NCI-H1436 (cell line): Measurements from ENCODE around the gene DRD2.

Source experiments
- DNase-seq: peaks from one replicate; lab custom pipeline; 2025; lab: John Stamatoyannopoulos, UW

Gene DRD2

GRCh38 chr11:113372309-113372708, 102.9 kb downstream of the DRD2 start:
- DNase-seq: no peak

DNA sequence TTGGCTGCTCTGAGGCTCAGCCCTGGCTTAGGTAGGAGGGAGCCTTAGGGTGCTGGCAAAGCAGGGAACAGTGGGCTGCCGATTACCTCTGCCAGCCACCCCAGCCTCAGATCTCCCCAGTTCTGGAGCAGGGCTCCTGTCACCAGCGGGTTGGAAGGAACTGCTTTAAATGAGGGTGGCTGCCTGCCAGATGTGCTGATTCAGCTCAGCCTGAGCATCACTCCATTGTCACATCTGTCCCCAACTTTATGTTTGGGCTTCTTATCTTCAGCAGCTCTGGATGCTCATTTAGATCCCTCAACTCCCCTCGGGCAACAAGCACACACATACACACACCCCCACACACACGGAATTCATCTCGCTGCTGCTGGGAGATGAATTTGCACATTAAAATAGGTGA, 104.6 kb downstream of the DRD2 start:
- DNase-seq: no peak

DNA sequence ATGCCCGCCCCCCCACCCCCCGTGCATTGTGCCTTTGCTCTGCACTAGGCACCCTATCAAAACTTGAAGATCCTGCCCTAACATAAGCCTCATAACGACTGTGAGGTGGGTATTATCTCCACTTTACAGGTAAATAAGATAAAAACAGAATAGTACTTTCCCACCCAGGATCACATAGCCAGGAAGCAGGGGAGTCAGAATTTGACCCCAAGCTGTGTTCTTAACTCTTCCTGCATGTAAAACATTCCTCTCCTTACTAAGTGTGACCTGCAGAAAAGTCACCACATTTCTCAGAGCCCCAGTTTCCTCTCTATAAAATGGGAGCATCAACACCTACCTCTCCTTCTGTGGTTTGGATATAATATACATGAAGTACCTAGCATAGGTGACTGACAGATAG, 105.8 kb downstream of the DRD2 start:
- DNase-seq: no peak

GRCh38 chr11:113365895-113366294, 109.3 kb downstream of the DRD2 start:
- DNase-seq: no peak

DNA sequence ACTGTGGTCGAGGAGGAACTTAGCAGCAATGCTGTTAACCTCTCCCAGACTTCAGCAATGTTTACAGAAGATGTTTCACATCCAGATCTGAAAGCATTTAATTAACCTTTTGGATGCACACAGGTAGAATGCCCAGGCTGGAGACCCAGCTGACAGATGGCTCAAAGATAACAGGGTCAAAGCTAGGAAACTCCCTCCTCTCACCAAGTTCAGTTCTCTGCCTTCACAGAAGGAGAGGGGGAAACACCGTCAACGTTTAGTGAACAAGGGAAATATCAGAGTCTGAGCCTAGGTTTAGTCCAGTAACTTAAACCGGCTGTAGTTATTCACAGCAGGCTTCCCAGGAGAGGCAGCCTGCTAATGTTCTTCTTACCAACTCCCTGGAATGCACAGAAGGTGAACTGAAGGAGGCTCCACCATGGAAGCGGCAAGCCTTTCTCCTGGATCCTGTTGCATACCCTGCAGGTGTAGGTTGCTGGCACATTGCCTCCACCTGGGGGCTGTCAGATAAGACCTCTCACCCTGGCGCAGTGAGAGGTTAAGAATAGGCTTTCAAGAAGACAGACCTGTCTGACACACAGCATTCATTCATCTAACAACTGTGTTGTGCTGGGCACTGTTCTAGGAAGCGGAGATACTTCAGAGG, 111.1 kb downstream of the DRD2 start:
- no peak for DNase-seq

GRCh38 chr11:113363406-113363805, 111.8 kb downstream of the DRD2 start:
- no peak for DNase-seq
